ENCODE measurements around the gene TTC8.

The TTC8 gene

GRCh38 chr14:88904206-88904647, 79.8 kb downstream of the TTC8 start:
- no peak for TF ChIP-seq CTCF (conservative IDR thresholded peaks at IDR 0.05; ENCODE audit: low read length)

GRCh38 chr14:88904864-88905263, 80.4 kb downstream of the TTC8 start:
- H3K4me3 ChIP-seq (ENCODE audit: low read length) = no peak overlapping the region
- no peak for TF ChIP-seq CTCF (conservative IDR thresholded peaks at IDR 0.05; ENCODE audit: low read length)
- peak; percentile 65 for DNase-seq (ENCODE audit: low read depth)

More at GRCh38 chr14:88904206-88904647, 79.8 kb downstream of the TTC8 start:
- DNase-seq (ENCODE audit: low read depth) = no peak
- no peak overlapping the region for H3K4me3 ChIP-seq (ENCODE audit: low read length)

GRCh38 chr14:88908216-88908615, 83.8 kb downstream of the TTC8 start:
- no peak overlapping the region for H3K4me3 ChIP-seq (ENCODE audit: low read length)
- TF ChIP-seq CTCF (conservative IDR thresholded peaks at IDR 0.05; ENCODE audit: low read length) = no peak
- DNase-seq (ENCODE audit: low read depth) = no peak

GRCh38 chr14:88910386-88910785, 85.9 kb downstream of the TTC8 start:
- TF ChIP-seq CTCF (conservative IDR thresholded peaks at IDR 0.05; ENCODE audit: low read length) = no peak
- DNase-seq (ENCODE audit: low read depth) = no peak
- H3K4me3 ChIP-seq (ENCODE audit: low read length) = no peak overlapping the region

- no peak overlapping the region for H3K4me3 ChIP-seq (ENCODE audit: low read length)
- no peak for DNase-seq (ENCODE audit: low read depth)
- TF ChIP-seq CTCF (conservative IDR thresholded peaks at IDR 0.05; ENCODE audit: low read length) = no peak
Observed at GRCh38 chr14:88911809-88912208, 87.4 kb downstream of the TTC8 start.

GRCh38 chr14:88914956-88915355, 90.5 kb downstream of the TTC8 start:
- no peak for TF ChIP-seq CTCF (conservative IDR thresholded peaks at IDR 0.05; ENCODE audit: low read length)
- H3K4me3 ChIP-seq (ENCODE audit: low read length) = no peak overlapping the region
- no peak for DNase-seq (ENCODE audit: low read depth)

GRCh38 chr14:88919502-88919901, 95.1 kb downstream of the TTC8 start:
- no peak for TF ChIP-seq CTCF (conservative IDR thresholded peaks at IDR 0.05; ENCODE audit: low read length)

More at GRCh38 chr14:88919502-88919901, 95.1 kb downstream of the TTC8 start:
- no peak overlapping the region for H3K4me3 ChIP-seq (ENCODE audit: low read length)
- peak; percentile 11 for DNase-seq (ENCODE audit: low read depth)
